Activated T-cell treated with anti-CD3 and anti-CD28 coated beads for 1 hour (primary cell): Measurements from ENCODE around the gene PKP4.
"Not testable (repeated sequence)": the region's sequence is repeated elsewhere in the genome, so short reads cannot be mapped to it uniquely, and the experiment has no call there.

Experiments used
- DNase-seq: peaks from one replicate; pipeline ENCODE4 v3.0.0-alpha.2; 2020; ENCODE audit warnings: low read depth

The PKP4 gene, protein sequence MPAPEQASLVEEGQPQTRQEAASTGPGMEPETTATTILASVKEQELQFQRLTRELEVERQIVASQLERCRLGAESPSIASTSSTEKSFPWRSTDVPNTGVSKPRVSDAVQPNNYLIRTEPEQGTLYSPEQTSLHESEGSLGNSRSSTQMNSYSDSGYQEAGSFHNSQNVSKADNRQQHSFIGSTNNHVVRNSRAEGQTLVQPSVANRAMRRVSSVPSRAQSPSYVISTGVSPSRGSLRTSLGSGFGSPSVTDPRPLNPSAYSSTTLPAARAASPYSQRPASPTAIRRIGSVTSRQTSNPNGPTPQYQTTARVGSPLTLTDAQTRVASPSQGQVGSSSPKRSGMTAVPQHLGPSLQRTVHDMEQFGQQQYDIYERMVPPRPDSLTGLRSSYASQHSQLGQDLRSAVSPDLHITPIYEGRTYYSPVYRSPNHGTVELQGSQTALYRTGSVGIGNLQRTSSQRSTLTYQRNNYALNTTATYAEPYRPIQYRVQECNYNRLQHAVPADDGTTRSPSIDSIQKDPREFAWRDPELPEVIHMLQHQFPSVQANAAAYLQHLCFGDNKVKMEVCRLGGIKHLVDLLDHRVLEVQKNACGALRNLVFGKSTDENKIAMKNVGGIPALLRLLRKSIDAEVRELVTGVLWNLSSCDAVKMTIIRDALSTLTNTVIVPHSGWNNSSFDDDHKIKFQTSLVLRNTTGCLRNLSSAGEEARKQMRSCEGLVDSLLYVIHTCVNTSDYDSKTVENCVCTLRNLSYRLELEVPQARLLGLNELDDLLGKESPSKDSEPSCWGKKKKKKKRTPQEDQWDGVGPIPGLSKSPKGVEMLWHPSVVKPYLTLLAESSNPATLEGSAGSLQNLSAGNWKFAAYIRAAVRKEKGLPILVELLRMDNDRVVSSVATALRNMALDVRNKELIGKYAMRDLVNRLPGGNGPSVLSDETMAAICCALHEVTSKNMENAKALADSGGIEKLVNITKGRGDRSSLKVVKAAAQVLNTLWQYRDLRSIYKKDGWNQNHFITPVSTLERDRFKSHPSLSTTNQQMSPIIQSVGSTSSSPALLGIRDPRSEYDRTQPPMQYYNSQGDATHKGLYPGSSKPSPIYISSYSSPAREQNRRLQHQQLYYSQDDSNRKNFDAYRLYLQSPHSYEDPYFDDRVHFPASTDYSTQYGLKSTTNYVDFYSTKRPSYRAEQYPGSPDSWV

DNA sequence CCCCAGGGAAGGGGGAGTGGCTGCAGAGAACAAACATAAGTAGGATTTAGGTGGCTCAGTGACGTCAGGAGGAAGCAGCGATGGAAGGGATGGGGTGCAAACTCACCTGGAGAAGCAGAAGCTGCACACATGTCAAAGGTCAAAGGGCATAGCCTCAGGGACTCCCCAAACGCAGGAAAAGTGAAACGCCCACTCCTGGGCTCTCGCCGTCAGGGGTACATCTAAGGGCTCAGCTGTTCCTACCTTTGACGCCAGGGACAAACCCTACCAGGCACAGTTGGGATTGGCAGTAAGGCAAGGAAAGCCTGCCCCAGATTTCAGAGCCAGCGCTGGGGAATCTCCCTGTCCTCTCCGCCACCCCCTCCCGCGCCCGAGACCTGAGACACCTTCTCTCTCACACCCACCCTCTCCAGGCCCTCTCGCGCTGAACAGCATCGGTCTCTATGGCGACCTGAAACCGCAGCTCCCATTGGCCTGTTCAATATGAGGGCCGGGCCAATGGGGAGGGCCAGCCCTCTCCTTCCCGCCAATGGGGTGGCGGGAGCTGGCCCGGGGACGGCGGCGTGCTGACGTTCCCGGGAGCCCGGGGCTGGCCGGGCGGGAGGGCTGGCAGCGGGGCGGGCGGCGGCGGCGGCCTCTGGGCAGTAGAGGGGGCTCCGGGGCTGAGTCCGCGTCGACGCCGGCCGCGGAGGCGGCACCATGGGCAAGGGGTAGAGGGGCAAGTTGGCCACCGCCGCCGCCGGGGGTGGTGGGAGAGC is at the start of gene PKP4, which contains the start of gene CCDC148:
Gene PKP4 (plus strand): TSS at position 644 of the 758 bp plus-strand sequence. CDS start 76,233 bp downstream, outside the sequence.
Gene CCDC148 (minus strand): TSS at position 445 of the 758 bp plus-strand sequence. CDS start 314 bp downstream, at position 131.
- DNase-seq: peak; percentile 77

DNA sequence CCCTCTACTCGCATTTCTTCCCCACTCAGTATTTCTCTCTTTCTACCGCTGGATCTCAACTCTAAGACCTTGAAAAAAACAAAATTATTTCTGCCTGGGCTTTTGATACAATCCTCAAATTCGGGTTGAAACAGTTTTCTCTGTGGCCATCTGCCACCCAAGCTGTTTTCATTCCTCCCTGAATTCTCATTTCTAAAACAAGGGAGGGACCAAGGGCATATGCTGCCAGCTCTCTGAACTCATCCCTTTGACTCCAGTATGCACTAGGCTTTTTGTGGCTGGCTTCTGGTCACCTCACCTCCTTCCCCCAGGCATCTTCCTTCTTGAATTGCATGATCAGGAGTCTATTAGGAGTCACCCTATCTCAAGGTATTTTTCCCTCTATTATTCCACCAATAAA is 49.7 kb upstream of the PKP4 start:
- no peak for DNase-seq

DNA sequence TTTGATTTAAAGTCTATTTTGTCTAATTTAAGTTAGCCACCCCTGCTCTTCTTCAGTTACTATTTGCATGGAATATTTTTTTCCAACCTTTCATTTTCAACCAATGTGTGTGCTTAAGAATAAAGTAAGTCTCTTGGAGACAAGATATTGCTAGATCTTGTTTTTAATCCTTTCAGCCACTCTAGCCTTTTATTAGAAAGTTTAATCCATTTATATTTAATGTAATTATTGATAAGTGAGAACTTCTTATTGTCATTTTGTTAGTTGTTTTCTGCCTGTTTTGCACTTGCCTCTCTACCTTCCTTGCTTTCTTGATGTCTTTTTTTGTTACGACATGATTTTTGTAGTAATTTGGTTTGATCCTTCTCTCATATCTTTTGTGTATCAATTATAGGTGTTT is 46.6 kb upstream of the PKP4 start:
- DNase-seq: no peak

DNA sequence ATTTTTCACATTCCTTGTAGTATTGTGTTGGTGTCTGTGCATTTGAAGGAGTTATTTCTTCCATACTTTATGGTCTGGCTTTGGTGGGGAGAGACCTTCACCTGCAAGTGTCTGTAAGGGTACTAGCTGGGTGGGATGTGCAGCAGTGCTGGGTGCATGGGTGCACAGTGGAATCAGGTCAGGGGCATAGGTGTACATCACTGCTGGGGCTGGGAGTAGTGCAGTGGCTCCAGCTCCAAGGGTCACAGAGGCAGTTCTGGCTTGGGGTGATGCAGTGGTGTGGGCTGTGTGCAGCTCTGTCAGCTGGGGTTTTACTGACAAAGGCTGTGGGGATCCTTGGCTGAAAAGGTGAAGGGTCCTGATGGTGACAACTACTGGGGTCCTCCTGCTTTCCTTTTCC is 45.0 kb upstream of the PKP4 start:
- DNase-seq: no peak

DNA sequence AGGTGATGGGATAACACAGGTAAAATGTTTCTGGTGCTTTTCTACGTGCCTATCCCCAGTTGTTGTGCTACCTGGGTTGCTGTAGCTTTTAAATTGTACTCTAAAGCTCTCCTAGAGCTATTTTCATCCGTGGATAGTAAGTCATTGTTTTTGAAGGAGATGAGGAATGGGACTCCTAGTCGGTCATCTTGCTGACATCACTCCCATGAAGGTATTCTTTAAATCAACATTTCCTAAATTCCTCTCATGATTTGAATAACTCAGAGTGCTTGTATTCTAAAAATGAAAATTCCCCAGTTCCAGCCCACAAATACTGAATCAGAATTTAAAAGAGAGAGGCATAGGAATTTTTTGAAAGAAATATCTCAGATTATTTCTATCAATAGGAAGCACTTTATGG is 44.5 kb upstream of the PKP4 start:
- DNase-seq: no peak

DNA sequence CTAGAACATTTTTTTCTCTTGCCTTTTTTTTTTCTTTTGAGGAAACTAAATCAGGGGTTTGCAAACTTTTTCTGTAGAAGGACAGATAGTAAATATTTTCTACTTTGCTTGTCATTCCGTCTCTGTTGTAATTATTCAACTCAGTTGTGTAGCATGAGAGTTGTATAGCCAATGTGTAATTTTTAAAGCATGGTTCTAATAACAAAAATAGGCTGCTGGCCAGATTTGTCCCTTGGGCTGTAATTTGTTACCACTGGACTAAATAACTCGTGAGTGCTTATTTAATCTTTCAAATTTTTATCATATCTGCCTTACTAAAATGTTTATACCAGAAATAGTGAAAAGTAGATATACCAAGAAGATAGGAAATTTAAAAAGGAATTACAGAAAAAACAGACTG is 43.2 kb upstream of the PKP4 start:
- no peak for DNase-seq

DNA sequence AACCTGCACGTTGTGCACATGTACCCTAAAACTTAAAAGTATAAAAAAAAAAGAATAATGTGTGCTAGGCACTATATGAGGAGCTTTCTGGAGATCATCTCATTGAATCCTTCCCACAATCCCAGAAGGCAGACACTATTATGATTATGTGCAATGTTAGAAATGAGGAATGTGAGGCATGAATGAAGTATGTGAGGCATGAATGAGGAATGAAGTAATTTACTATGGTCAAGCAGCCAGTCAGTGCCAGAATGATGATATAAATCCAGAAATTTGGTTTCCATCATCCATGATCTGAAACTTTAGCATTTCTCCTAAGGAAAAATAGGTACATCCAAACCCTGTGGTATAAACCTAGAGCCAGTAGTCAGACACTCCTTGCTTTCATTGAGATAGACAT is 42.2 kb upstream of the PKP4 start:
- DNase-seq: no peak

DNA sequence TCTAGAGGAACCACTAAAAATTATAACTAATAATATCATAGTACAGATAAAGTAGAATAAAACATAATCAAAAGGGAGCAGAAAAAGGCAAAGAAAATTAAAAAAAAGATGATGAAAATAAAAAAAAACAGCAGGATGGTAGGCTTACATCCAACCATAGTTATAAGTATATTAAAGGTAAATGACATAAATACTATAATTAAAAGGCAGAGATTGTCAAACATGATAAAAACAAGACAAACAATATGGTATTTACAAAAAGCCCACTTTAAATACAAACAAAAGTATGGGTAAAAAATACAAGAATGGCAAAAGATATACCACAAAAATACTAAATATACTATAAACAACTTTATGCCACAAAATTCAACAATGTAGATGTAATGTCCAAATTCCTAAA is 24.6 kb upstream of the PKP4 start:
- DNase-seq: no peak

DNA sequence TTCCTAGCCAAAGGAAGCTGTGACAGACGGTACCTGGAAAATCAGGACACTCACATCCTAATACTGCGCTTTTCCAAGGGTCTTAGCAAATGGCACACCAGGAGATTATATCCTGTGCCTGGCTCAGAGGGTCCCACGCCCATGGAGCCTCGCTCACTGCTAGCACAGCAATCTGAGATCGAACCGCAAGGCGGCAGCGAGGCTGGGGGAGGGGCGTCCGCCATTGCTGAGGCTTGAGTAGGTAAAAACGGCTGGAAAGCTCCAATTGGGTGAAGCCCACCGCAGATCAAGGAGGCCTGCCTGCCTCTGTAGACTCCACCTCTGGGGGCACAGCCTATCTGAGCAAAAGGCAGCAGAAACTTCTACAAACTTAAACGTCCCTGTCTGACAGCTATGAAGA is 23.0 kb upstream of the PKP4 start:
- not testable (repeated sequence) for DNase-seq

DNA sequence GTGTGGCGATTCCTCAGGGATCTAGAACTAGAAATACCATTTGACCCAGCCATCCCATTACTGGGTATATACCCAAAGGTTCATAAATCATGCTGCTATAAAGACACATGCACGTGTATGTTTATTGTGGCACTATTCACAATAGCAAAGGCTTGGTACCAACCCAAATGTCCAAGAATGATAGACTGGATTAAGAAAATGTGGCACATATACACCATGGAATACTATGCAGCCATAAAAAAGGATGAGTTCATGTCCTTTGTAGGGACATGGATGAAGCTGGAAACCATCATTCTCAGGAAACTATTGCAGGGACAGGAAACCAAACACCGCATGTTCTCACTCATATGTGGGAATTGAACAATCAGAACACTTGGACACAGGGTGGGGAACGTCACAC is 17.7 kb upstream of the PKP4 start:
- not testable (repeated sequence) for DNase-seq

DNA sequence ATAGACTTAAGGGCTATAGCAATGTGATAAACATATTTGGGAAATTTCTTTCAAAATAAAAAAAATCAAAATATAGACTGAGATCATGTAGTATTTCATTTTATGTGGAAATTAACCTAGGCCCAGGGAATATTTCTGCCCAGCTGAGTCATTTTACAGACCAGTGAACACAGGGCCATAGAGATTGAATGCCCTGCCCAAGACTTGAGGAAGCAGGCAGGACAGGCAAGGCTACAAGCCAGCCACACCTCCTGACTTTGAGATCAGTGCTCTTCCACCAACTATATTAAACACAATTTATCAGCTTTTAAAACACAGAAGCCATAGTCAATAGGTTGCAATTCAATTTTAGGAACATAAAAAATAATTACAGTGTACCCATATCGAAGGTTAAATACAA is 13.1 kb upstream of the PKP4 start:
- no peak for DNase-seq

DNA sequence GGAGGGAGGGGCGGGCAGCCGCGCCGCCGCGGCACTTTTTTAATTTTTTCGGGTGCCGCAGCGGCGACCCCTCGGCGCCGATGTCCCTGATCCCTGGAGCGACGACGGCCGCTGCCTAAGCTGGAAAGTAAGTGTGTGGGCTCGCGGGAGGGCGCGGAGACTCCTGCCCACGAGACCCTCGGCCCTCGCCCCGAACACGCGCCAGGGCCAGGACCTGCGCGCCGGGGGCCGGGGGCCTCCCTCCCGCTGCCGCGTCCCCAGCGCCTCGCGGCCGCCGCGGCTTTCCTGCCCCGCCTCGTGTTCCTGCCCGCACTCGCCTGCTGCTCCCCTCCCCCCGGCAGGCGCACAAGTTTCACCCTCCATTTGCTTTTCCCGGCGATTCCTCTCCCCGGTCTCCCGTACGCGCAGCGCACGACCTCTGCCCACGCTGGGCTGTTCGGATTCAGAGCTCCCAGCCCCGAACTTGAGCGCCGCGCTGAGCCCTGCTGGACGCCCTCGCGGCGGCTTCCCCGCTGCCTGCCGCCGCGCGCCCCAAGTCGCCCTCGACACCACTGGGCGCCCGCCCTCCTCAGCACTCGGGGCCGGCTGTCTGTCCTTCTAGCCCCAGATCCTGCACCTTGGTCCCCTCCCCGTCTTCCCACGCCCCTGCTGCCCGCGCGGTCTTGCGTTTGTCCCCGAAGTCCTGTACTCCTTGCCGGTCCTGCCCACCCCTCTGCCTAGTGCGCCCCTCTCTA is 507 bp downstream of the PKP4 start:
- peak; percentile 34 for DNase-seq

DNA sequence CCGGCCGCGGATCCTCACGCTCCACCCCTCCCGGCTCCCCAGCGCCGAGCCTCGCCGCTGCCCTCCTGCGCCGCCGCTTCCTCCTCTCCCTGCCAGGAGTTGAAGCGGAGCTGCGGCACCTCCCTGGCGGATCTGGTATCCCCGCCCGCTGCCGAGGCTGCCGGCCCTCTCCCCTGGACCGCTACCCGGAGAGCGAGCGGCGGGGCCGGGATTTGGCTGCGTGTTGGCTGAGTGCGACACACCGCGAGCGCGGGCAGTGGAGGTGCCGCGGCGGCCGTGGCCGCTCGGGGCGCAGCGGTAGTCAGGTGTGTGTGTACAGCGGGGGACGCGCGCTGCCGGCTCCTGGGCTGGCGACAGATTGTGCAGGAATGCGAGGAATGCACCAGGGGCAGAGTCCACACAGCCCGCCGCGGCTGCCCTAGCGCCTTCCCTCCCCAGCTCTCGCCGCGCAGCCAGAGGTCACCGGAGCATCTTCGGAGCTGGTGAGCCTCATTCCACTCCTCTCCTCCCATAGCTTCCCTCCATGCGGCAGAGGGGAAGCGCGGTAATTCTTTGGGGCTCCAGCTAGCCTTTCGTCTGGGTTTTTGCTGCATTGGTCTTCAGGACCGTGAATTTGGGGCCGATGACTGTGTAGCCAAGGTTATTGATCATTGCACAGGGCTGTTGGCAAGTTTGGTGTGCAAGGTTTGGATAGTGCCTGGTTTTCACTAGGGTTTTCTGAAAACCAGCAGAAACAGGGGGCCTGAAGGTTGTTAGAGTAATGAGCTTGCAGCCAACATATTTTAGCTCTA is 1.3 kb downstream of the PKP4 start:
- DNase-seq: peak; percentile 46

DNA sequence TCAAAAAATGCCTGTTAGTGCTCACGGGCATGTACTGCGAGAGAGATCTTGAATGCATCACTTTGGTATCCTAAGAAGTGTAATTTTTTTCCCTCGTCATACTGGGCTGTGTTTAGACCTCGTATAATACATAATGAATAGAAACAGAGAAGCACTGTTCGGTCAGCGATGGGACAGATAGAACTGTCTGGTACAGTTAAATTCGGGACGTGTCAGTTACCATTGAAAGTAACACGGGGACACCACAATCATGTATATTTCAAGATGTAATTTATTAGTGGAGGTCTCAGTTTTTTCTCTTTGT is 1.8 kb downstream of the PKP4 start:
- no peak for DNase-seq

DNA sequence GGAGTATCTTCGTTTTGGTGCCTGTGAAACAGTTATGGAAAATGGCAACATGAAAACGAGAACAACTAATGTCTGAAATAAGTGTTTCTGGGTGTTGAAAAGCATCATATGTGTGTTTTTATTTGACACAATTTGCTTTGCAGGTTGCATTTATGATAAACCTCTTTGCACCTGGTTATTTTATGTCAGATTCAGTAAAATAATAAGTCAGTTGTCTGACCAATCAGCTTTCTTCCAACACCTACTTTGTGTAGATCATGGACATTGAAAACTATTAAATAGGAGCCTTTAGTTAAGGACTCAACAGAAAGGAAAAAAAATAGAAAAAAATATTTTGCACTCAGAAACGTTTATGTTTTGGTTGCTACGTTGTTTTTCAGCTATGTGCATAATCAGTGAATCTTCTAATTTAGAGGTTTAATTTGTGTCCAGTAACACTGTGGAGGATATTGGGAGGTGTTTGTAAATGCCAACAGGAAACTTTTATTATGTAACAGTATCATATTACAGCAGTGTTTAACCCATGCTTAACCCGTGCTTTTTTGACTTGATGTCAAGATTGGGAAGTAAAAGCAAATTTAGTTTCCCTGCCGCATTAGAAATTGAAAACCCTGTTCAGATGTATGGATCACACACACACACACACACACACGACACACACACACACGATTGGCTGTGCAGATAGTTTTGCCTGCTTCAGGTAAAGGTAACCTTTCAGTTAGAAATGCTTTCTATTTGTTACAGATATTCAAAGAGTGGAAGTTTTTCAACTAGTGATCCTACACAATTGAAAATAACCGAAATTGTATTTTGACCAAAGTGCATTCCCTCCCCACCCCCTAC is 2.6 kb downstream of the PKP4 start:
- no peak for DNase-seq

DNA sequence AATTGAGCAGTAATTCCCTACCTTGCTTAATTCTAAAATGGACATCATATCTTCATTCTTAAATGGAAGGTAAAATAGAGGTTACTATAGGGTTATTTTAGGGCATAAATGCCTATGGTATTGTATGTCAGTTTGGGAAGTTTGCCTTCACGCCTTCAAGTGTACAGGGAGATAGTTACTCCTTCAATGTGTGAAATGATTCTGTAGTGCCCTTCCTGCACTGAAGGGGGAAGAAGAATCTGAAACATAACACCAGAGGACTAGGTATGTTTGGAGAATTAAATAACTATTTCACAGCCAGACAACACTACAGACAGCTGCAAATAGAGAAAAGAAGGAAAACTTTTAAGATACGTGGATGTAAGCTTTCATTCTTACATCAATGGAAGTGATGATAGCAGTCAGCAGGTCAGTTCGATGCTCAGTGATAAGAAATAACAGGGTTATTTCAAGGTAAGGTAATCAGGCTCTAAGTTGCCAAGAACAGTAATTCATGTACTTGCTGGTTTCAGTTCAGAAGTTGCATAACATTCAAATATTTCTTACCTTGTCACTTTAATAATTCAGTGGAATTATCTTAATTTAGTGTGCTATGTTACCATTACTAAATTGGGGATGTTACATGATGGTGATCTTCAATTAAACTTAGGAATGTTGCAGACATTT is 4.0 kb downstream of the PKP4 start:
- no peak for DNase-seq

DNA sequence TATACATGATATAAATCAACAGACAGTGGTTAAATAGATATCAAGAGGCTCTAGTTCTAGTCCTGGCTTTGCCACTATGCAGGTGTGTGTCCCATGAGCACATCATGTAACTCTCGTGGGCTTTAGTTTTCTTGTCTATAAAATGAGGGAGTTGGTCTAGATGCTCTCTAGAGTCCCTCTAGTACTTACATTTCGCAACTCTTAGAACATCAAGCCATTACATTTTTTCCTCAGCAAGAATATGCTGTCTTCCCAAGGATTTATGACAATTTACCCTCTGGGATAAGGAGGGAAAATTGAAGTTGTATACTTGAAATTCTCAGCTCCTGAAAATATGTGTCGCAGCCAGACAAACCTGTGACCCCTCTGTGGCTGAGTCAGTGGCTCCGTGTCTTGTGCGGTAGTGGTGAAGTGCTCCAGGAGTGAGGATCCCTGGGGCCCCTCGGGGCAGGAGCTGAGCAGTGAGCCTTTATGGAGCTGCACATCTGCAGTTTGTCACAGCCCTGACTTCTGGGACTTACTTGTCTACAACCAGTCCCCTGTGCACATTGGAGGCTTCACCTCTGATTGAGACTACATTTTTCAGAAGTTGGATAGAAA is 6.8 kb downstream of the PKP4 start:
- no peak for DNase-seq
